Smooth muscle cell (in vitro differentiated cells): Measurements from ENCODE around the gene MBP. TPM values are rescaled to one million over a fixed set of nuclear protein-coding genes. Genes with fewer than 3 reads are reported as not detected.

Experiments used
- DNase-seq: peaks from one replicate; lab custom pipeline; 2025; ENCODE audit not compliant: unreplicated experiment; lab: John Stamatoyannopoulos, UW
- H2AFZ ChIP-seq: fragments of 200-600 bp; sonication (generic); 2 replicates; pipeline ENCODE4 v1.6.0; 2016; ENCODE audit warnings: antibody characterized with exemption, low read depth, mild to moderate bottlenecking
- H3F3A ChIP-seq: fragments of 200-600 bp; sonication (generic); 2 replicates; pipeline ENCODE4 v1.6.0; 2017; ENCODE audit warnings: antibody characterized with exemption, low read depth
- H3K27ac ChIP-seq: fragments of 200-600 bp; sonication (generic); 2 replicates; pipeline ENCODE4 v1.5.1; 2016; ENCODE audit warnings: low read depth, mild to moderate bottlenecking
- H3K27me3 ChIP-seq: fragments of 200-600 bp; sonication (generic); 2 replicates; pipeline ENCODE4 v1.6.1; 2016; ENCODE audit warnings: low read depth, mild to moderate bottlenecking
- H3K36me3 ChIP-seq: fragments of 200-600 bp; sonication (generic); 2 replicates; pipeline ENCODE4 v1.5.1; 2016; ENCODE audit warnings: low read depth
- H3K4me1 ChIP-seq: fragments of 200-600 bp; sonication (generic); 2 replicates; pipeline ENCODE4 v1.5.1; 2016; ENCODE audit warnings: low read depth
- H3K4me2 ChIP-seq: fragments of 200-600 bp; sonication (generic); 2 replicates; pipeline ENCODE4 v1.6.0; 2016; ENCODE audit warnings: mild to moderate bottlenecking
- H3K4me3 ChIP-seq: fragments of 200-600 bp; sonication (generic); 2 replicates; pipeline ENCODE4 v1.5.1; 2016; ENCODE audit warnings: mild to moderate bottlenecking
- H3K79me2 ChIP-seq: fragments of 200-600 bp; sonication (generic); 2 replicates; pipeline ENCODE4 v1.6.0; 2016; ENCODE audit warnings: low read depth, mild to moderate bottlenecking
- H3K9ac ChIP-seq: fragments of 200-600 bp; sonication (generic); 2 replicates; pipeline ENCODE4 v1.6.0; 2016; ENCODE audit warnings: low read depth
- H3K9me3 ChIP-seq: fragments of 200-600 bp; sonication (generic); replicated peaks from 2 replicates; pipeline ENCODE4 v1.5.1; 2016; ENCODE audit warnings: low read depth
- H4K20me1 ChIP-seq: fragments of 200-600 bp; sonication (generic); 2 replicates; pipeline ENCODE4 v1.6.0; 2016; ENCODE audit warnings: low read depth
- WGBS: methylation state at CpG from one replicate; pipeline ENCODE4 v1.1.7; 2016; ENCODE audit warnings: low lambda C conversion rate; 5-methylcytosine and 5-hydroxymethylcytosine counted together
- polyA plus RNA-seq: library from polyadenylated mRNA; unstranded; fragments of >200 nt; fragmentation: Nextera tagmentation; extraction: Ambion mirVana; gene quantifications from 2 replicates; pipeline ENCODE4 v1.2.1, GENCODE V29; 2016
- total RNA-seq: library from RNA; depleted of rRNA; stranded (reverse); fragments of >200 nt; gene quantifications from 2 replicates; pipeline ENCODE4 v1.2.3, GENCODE V29; 2014
- TF ChIP-seq, protein P1 (sequence below): fragments of 200-600 bp; sonication (generic); IDR thresholded peaks from 2 replicates; pipeline ENCODE4 v1.5.1; 2017; ENCODE audit warnings: borderline replicate concordance, mild to moderate bottlenecking, antibody characterized with exemption; ENCODE audit not compliant: insufficient read depth, poor library complexity, severe bottlenecking

The MBP gene
- total and polyA plus RNA-seq, 2 experiments from 2014 or later, result 1.4 to 5.1 TPM

GRCh38 chr18:76977684-76978232 is 154.8 kb downstream of the MBP start:
- no peaks in the 10 kb centered on the region for H3K79me2 ChIP-seq
- WGBS, result 92% methylated on average over 11 of the region's 11 CpGs
- H3K9me3 ChIP-seq, result no peaks in the 10 kb centered on the region
- no peak for DNase-seq
- H3K36me3 ChIP-seq, result no peaks in the 10 kb centered on the region
- H3K27me3 ChIP-seq, result no peaks in the 10 kb centered on the region
- H3K4me2 ChIP-seq, result no peak overlapping the region
- no peaks in the 10 kb centered on the region for H3F3A ChIP-seq
- H3K9ac ChIP-seq, result no peak overlapping the region
- no peak overlapping the region for H3K27ac ChIP-seq
- TF ChIP-seq, protein P1, sequence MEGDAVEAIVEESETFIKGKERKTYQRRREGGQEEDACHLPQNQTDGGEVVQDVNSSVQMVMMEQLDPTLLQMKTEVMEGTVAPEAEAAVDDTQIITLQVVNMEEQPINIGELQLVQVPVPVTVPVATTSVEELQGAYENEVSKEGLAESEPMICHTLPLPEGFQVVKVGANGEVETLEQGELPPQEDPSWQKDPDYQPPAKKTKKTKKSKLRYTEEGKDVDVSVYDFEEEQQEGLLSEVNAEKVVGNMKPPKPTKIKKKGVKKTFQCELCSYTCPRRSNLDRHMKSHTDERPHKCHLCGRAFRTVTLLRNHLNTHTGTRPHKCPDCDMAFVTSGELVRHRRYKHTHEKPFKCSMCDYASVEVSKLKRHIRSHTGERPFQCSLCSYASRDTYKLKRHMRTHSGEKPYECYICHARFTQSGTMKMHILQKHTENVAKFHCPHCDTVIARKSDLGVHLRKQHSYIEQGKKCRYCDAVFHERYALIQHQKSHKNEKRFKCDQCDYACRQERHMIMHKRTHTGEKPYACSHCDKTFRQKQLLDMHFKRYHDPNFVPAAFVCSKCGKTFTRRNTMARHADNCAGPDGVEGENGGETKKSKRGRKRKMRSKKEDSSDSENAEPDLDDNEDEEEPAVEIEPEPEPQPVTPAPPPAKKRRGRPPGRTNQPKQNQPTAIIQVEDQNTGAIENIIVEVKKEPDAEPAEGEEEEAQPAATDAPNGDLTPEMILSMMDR, result no peak
- H2AFZ ChIP-seq, result no peak overlapping the region
- H3K4me1 ChIP-seq, result no peaks in the 10 kb centered on the region
- H4K20me1 ChIP-seq, result no peaks in the 10 kb centered on the region
- no peak overlapping the region for H3K4me3 ChIP-seq

DNA sequence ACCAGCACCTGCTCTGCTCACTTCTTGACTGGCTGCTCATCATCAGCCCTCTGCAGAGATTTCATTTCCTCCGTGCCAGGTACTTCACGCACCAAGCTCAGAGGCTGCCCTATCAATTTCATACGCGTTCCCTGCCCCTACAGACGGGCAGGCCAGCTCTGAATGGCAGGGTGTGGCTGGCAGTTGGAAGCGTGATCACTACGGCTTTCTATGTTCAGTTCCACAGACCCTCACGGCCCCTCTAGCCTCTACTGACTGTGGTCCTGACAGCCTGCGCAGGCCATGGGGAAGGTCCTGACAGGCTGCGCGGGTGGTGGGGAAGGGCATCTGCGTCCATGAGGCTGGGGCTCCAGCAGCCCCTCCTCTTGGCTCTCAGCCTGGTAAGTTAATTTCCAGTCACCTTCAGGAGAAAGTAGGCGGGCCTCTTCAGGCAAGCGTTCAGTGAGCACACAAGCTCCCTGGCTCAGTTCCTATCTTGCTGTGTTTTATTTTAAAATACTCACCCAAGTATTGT is 155.4 kb downstream of the MBP start:
- no peaks in the 10 kb centered on the region for H3F3A ChIP-seq

DNA sequence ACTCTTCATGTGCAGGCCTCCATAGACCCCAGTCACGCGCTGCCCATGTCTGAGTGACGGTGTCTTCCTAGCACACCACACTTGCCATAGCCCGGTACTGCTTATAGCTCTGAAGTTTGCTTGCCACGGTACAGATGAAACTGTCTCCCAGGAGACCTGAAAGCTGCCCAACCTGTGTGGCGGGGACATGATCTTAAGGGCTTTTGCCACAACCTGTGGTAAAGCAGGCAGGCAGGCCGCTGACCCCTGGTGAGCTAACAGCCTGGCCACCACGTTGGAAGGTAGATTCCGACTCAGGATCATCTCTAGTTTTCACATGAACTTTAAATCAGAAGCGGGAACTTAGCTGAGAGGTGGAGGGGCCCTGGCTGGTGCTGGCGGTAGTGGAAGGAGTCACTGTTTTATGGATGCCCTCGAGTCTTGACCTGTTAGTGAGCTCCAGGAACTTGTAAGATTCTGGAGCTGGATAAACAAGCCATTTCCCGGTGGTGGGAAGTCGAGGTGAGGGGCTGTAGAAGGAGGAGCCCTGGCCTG is 156.9 kb downstream of the MBP start:
- Histone ChIP-seq H3K9me3 (no peaks in the 10 kb centered on the region), H4K20me1 (no peaks in the 10 kb centered on the region), H3K27ac (no peak overlapping the region), H3K79me2 (no peaks in the 10 kb centered on the region), H3K9ac (no peak overlapping the region), H3K27me3 (no peaks in the 10 kb centered on the region), H3K4me2 (no peak overlapping the region), H3K4me1 (no peaks in the 10 kb centered on the region), H3K36me3 (no peaks in the 10 kb centered on the region), H2AFZ (no peak overlapping the region), H3K4me3 (no peak overlapping the region), H3F3A (no peaks in the 10 kb centered on the region)
- TF ChIP-seq, protein P1, result no peak
- DNase-seq, result no peak
- 89% methylated on average over 14 of the region's 14 CpGs for WGBS

More for the DNA sequence above, 155.4 kb downstream of the MBP start:
- Histone ChIP-seq H3K9me3 (no peaks in the 10 kb centered on the region), H3K79me2 (no peaks in the 10 kb centered on the region), H3K4me3 (no peak overlapping the region), H3K36me3 (no peaks in the 10 kb centered on the region), H3K4me1 (no peaks in the 10 kb centered on the region), H4K20me1 (no peaks in the 10 kb centered on the region), H2AFZ (no peak overlapping the region), H3K9ac (no peak overlapping the region), H3K27me3 (no peaks in the 10 kb centered on the region), H3K4me2 (no peak overlapping the region), H3K27ac (no peak overlapping the region)
- TF ChIP-seq, protein P1, result no peak
- no peak for DNase-seq
- 95% methylated on average over 14 of the region's 14 CpGs for WGBS

GRCh38 chr18:76974386-76974785 is 158.2 kb downstream of the MBP start:
- DNase-seq, result no peak
- H3K79me2 ChIP-seq, result no peaks in the 10 kb centered on the region
- no peak overlapping the region for H3K4me3 ChIP-seq
- H3K27me3 ChIP-seq, result no peaks in the 10 kb centered on the region
- no peak overlapping the region for H3K27ac ChIP-seq
- no peaks in the 10 kb centered on the region for H3F3A ChIP-seq
- no peak overlapping the region for H3K4me2 ChIP-seq
- H3K4me1 ChIP-seq, result no peaks in the 10 kb centered on the region
- no peak overlapping the region for H3K9ac ChIP-seq
- TF ChIP-seq, protein P1, result no peak
- no peaks in the 10 kb centered on the region for H3K36me3 ChIP-seq
- no peaks in the 10 kb centered on the region for H4K20me1 ChIP-seq
- H3K9me3 ChIP-seq, result no peaks in the 10 kb centered on the region
- 87% methylated on average over 5 of the region's 5 CpGs for WGBS
- H2AFZ ChIP-seq, result no peak overlapping the region
